HCT116 (cell line): ENCODE results near the gene WIPI1. TPM values are rescaled to one million over a fixed set of nuclear protein-coding genes. Genes with fewer than 3 reads are reported as not detected.

Source experiments
- ATAC-seq: fragments of 200-7000 bp; cut with Tn5 transposase; 2 replicates; pipeline ENCODE4 v1.9.1; 2020; ENCODE audit warnings: mild to moderate bottlenecking, moderate library complexity
- BruUV-seq: library from RNA; stranded (reverse); fragments of 400-500 nt; replicated peaks from 2 replicates; lab custom pipeline; 2021; lab: Mats Ljungman, UMichigan
- CTCF ChIA-PET: fragments of 300-600 bp; sonication (Branson Sonifier 250); formaldehyde crosslinking; loops from one replicate; lab custom pipeline; 2021; ENCODE audit warnings: antibody characterized with exemption; lab: Charles Lee
- POLR2A ChIA-PET: fragments of 300-600, 350-600 bp; sonication (Branson Sonifier 250); formaldehyde crosslinking; loops from one replicate; lab custom pipeline; 2021; ENCODE audit warnings: antibody characterized with exemption; lab: Charles Lee
- RAD21 ChIA-PET, 2 experiments: fragments of 300-600 bp; sonication (Branson Sonifier 250); formaldehyde crosslinking; loops; one replicate each; lab custom pipeline; 2023; ENCODE audit warnings: low total read pairs in 2 of 2; ENCODE audit not compliant: uncharacterized antibody in 2 of 2, unreplicated experiment in 2 of 2, low non-redundant PET in 1 of 2; lab: Charles Lee
- DNase-seq: peaks from one replicate; pipeline ENCODE4 v3.0.0-alpha.2; 2010; ENCODE audit warnings: low read depth, low spot score
- H2AFZ ChIP-seq: fragments of 200-600 bp; shearing (Covaris generic), sonication (generic); 2 replicates; pipeline ENCODE4 v1.6.1; 2017; ENCODE audit warnings: low read depth, mixed run types, mixed read lengths, antibody characterized with exemption, low read length; ENCODE audit not compliant: poor library complexity, severe bottlenecking
- H3K27ac ChIP-seq: 2 replicates; pipeline ENCODE4 v1.5.1; 2012; ENCODE audit warnings: low read depth, low read length
- H3K27me3 ChIP-seq: fragments of 200-600 bp; sonication (generic); 2 replicates; pipeline ENCODE4 v1.6.1; 2016; ENCODE audit warnings: mixed run types, low read length, mixed read lengths; ENCODE audit not compliant: insufficient read depth
- H3K36me3 ChIP-seq, 2 experiments: fragments of 200-500 bp in 1 of 2; fragments of 200-600 bp in 1 of 2; sonication (Bioruptor generic) in 1 of 2; sonication (generic) in 1 of 2; 2 replicates each; pipeline versions ENCODE4 v1.5.1 to v1.6.1; 2014 to 2016; ENCODE audit warnings: low read length in 2 of 2, inconsistent platforms in 1 of 2, mixed read lengths in 1 of 2, mixed run types in 1 of 2; ENCODE audit not compliant: insufficient read depth in 2 of 2, control insufficient read depth in 1 of 2
- H3K4me1 ChIP-seq, 2 experiments: fragments of 200-600 bp in 1 of 2; sonication (generic) in 1 of 2; 2 replicates each; pipeline versions ENCODE4 v1.5.1 to v1.6.1; 2012 to 2017; ENCODE audit warnings: low read length in 2 of 2, inconsistent platforms in 1 of 2, mild to moderate bottlenecking in 1 of 2, mixed read lengths in 1 of 2, mixed run types in 1 of 2, moderate library complexity in 1 of 2; ENCODE audit not compliant: insufficient read depth in 2 of 2, control insufficient read depth in 1 of 2
- H3K4me2 ChIP-seq: fragments of 200-600 bp; sonication (generic); 2 replicates; pipeline ENCODE4 v1.6.1; 2017; ENCODE audit warnings: mixed run types, low read length, mixed read lengths
- H3K4me3 ChIP-seq, 2 experiments: fragments of 200-600 bp in 1 of 2; sonication (generic) in 1 of 2; replicated peaks in 1 of 2; 2 replicates each; pipeline ENCODE4 v1.5.1; 2011 to 2016; ENCODE audit warnings: low read length in 2 of 2, control low read depth in 1 of 2, low read depth in 1 of 2, mild to moderate bottlenecking in 1 of 2, mixed read lengths in 1 of 2, mixed run types in 1 of 2
- H3K79me2 ChIP-seq: fragments of 200-600 bp; sonication (generic); 2 replicates; pipeline ENCODE4 v1.6.1; 2017; ENCODE audit warnings: mild to moderate bottlenecking, mixed run types, low read length, moderate library complexity, mixed read lengths; ENCODE audit not compliant: insufficient read depth
- H3K9ac ChIP-seq: fragments of 200-600 bp; sonication (generic); 2 replicates; pipeline ENCODE4 v1.6.1; 2016; ENCODE audit warnings: low read length, mixed read lengths
- H3K9me2 ChIP-seq: fragments of 200-600 bp; sonication (generic), shearing (Covaris generic); 2 replicates; pipeline ENCODE4 v1.6.1; 2017; ENCODE audit warnings: mixed run types, mild to moderate bottlenecking, moderate library complexity; ENCODE audit not compliant: insufficient read depth
- H3K9me3 ChIP-seq, 2 experiments: fragments of 200-500 bp in 1 of 2; fragments of 200-600 bp in 1 of 2; sonication (Bioruptor generic) in 1 of 2; sonication (generic) in 1 of 2; 2 replicates each; pipeline ENCODE4 v1.6.1; 2014 to 2017; ENCODE audit warnings: low read length in 2 of 2, mixed read lengths in 2 of 2, inconsistent platforms in 1 of 2, low read depth in 1 of 2, mild to moderate bottlenecking in 1 of 2, mixed run types in 1 of 2, moderate library complexity in 1 of 2; ENCODE audit not compliant: control insufficient read depth in 1 of 2, insufficient read depth in 1 of 2
- H4K20me1 ChIP-seq: fragments of 200-600 bp; sonication (generic), shearing (Covaris generic); 2 replicates; pipeline ENCODE4 v1.6.1; 2017; ENCODE audit warnings: mixed run types, mild to moderate bottlenecking, moderate library complexity; ENCODE audit not compliant: insufficient read depth
- EZH2 ChIP-seq: fragments of 200-600 bp; sonication (generic); IDR thresholded peaks from 2 replicates; pipeline ENCODE4 v1.6.1; 2017; ENCODE audit warnings: antibody characterized with exemption, mixed run types
- EZH2phosphoT487 ChIP-seq: fragments of 200-600 bp; IDR thresholded peaks from 2 replicates; pipeline ENCODE4 v1.6.1; 2018; ENCODE audit warnings: antibody characterized with exemption, borderline replicate concordance
- FOSL1 ChIP-seq: IDR thresholded peaks from 2 replicates; pipeline ENCODE4 v1.6.1; 2012; ENCODE audit warnings: low read depth
- POLR2A ChIP-seq: IDR thresholded peaks from 2 replicates; pipeline ENCODE4 v1.7.0; 2011; ENCODE audit warnings: borderline replicate concordance; ENCODE audit not compliant: insufficient read depth, insufficient read length; ENCODE audit errors: extremely low read depth
- SRF ChIP-seq: IDR thresholded peaks from 2 replicates; pipeline ENCODE4 v1.6.1; 2012; ENCODE audit warnings: low read depth
- intact Hi-C: fragments of 100-400 bp; cut with micrococcal nuclease; formaldehyde crosslinking; loops from 2 replicates; pipeline ENCODE4 v1.10.0; 2022
- total RNA-seq: library from RNA; stranded (reverse); gene quantifications from one replicate; pipeline ENCODE4 v1.2.1, GENCODE V29; 2021; ENCODE audit not compliant: unreplicated experiment
- TF ChIP-seq, protein P1 (sequence below), 3 experiments: fragments of 200-600 bp in 1 of 3; sonication (generic) in 1 of 3; IDR thresholded peaks in 2 of 3; conservative IDR thresholded peaks in 1 of 3; 2 replicates each; pipeline ENCODE4 v1.5.1; 2012 to 2017; ENCODE audit warnings: low read depth in 2 of 3, low read length in 2 of 3, antibody characterized with exemption in 1 of 3, borderline replicate concordance in 1 of 3, control low read depth in 1 of 3, mild to moderate bottlenecking in 1 of 3, mixed read lengths in 1 of 3, mixed run types in 1 of 3, moderate library complexity in 1 of 3; ENCODE audit not compliant: insufficient read depth in 1 of 3
- TF ChIP-seq, protein P2 (sequence below): IDR thresholded peaks from 2 replicates; pipeline ENCODE4 v1.6.1; 2012; ENCODE audit warnings: low read depth
- TF ChIP-seq, protein P3 (sequence below): IDR thresholded peaks from 2 replicates; pipeline ENCODE4 v1.6.1; 2012

WIPI1 gene
- total RNA-seq, 1 experiment from 2014 or later = 21.5 TPM

DNA sequence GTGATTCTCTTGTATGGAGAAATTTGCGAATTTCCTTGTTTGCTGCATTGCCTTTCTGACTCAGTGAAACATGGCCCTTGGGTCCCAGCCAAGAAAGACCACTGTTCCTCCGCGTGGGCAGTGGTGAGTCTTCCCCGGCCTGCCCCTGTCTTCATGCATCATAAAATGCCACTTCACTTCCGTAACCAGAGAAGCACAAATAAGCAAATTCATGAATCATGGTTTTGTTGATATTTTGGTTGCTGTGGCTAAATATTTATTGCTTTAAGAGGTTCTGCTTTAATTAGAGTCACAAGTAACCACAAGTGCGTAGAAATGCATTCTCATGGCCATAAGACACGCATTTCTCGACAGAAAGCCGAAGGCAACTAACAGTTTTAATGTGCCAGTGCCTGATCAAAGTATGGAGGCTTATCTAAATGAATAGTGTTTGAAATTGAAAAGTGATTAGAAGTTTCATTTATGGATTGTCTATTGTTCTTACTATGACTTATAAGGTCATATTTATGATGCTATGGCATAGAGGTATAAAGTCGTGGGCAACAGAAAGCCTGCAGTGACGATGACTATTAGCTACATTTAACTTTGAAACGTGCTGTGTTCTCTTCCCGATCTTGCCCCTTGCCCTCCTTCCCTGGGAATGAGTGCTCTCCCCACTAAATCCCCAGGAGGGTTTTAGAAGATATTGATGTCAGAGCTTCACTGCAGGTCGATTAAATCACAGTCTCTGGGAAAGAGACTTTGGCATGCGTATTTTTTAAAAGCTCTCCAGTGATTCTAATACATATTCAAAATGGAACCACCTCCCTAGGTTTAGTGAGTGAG, 76.0 kb downstream of the WIPI1 start (continued):
- TF ChIP-seq, protein P1, sequence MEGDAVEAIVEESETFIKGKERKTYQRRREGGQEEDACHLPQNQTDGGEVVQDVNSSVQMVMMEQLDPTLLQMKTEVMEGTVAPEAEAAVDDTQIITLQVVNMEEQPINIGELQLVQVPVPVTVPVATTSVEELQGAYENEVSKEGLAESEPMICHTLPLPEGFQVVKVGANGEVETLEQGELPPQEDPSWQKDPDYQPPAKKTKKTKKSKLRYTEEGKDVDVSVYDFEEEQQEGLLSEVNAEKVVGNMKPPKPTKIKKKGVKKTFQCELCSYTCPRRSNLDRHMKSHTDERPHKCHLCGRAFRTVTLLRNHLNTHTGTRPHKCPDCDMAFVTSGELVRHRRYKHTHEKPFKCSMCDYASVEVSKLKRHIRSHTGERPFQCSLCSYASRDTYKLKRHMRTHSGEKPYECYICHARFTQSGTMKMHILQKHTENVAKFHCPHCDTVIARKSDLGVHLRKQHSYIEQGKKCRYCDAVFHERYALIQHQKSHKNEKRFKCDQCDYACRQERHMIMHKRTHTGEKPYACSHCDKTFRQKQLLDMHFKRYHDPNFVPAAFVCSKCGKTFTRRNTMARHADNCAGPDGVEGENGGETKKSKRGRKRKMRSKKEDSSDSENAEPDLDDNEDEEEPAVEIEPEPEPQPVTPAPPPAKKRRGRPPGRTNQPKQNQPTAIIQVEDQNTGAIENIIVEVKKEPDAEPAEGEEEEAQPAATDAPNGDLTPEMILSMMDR (IDR thresholded peaks at IDR 0.05 in 2 of 3, conservative IDR thresholded peaks at IDR 0.05 in 1 of 3; ENCODE audit: borderline replicate concordance in 1 of 3, insufficient read depth in 1 of 3, low read depth in 2 of 3, low read length in 2 of 3) = no peak
- TF ChIP-seq POLR2A = no peak
- TF ChIP-seq EZH2phosphoT487 = no peak
- no peak; the same call in none of the 2 replicates for TF ChIP-seq SRF

DNA sequence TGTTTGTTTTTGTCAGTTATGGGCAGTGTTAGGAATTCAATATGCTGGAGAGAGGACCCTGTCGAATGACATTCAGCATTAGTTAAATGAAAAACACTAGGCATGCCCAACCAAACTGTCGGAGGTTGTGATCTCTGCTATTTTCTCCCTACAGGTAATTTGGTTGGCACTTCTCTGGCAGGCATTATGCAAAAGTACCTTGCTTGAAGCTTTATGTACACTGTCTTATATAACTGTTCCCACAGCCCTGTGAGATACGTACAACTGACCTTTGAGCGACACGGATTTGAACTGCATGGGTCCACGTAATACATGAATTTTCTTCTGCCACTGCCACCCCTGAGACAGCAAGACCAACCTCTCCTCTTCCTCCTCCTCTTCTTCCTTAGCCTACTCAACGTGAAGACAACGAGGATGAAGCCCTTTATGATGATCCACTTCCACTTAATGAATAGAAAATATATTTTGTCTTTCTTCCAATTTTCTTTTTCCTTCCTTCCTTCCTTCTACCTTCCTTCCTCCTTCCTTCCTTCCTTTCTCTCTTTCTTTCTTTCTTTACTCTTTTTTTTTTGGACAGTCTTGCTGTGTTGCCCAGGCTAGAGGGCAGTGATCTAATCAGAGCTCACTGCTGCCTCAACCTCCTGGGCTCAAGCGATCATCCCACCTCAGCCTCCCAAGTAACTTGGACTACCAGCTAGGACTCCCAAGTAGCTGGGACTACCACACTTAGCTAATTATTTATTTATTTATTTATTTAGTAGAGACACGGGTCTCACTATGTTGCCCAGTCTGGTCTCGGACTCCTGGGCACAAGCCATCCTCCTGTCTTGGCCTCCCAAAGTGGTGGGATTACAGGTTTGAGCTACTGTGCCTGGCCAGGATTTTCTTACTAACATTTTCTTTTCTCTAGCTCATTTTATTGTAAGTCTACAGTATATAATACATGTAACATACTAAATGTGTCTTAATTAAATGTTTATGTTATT, 77.3 kb downstream of the WIPI1 start:
- POLR2A ChIA-PET = interaction anchor here (0.7 to 1.0 kb wide), 3 partner anchors 66 to 364 kb away, joined by 3 read pairs; no protein-coding TSS in a partner anchor
- TF ChIP-seq SRF (no peak), FOSL1 (no peak), EZH2phosphoT487 (no peak), EZH2 (no peak)
- TF ChIP-seq, protein P2, sequence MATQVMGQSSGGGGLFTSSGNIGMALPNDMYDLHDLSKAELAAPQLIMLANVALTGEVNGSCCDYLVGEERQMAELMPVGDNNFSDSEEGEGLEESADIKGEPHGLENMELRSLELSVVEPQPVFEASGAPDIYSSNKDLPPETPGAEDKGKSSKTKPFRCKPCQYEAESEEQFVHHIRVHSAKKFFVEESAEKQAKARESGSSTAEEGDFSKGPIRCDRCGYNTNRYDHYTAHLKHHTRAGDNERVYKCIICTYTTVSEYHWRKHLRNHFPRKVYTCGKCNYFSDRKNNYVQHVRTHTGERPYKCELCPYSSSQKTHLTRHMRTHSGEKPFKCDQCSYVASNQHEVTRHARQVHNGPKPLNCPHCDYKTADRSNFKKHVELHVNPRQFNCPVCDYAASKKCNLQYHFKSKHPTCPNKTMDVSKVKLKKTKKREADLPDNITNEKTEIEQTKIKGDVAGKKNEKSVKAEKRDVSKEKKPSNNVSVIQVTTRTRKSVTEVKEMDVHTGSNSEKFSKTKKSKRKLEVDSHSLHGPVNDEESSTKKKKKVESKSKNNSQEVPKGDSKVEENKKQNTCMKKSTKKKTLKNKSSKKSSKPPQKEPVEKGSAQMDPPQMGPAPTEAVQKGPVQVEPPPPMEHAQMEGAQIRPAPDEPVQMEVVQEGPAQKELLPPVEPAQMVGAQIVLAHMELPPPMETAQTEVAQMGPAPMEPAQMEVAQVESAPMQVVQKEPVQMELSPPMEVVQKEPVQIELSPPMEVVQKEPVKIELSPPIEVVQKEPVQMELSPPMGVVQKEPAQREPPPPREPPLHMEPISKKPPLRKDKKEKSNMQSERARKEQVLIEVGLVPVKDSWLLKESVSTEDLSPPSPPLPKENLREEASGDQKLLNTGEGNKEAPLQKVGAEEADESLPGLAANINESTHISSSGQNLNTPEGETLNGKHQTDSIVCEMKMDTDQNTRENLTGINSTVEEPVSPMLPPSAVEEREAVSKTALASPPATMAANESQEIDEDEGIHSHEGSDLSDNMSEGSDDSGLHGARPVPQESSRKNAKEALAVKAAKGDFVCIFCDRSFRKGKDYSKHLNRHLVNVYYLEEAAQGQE = no peak
- TF ChIP-seq, protein P3, sequence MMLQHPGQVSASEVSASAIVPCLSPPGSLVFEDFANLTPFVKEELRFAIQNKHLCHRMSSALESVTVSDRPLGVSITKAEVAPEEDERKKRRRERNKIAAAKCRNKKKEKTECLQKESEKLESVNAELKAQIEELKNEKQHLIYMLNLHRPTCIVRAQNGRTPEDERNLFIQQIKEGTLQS = no peak
- TF ChIP-seq, protein P1 (IDR thresholded peaks at IDR 0.05 in 2 of 3, conservative IDR thresholded peaks at IDR 0.05 in 1 of 3; ENCODE audit: borderline replicate concordance in 1 of 3, insufficient read depth in 1 of 3, low read depth in 2 of 3, low read length in 2 of 3) = no peak

More for the DNA sequence above, 77.3 kb downstream of the WIPI1 start:
- Histone ChIP-seq H2AFZ (no peak overlapping the region), H3K4me1 (peaks cover 82% of the 10 kb centered on the region in 2 experiments), H3K9ac (peak overlapping the region; percentile 58), H3K27ac (peak overlapping the region; percentile 96), H3K27me3 (no peaks in the 10 kb centered on the region), H3K4me3 (0 out of 4 replicates have a peak overlapping the region, but pooled peaks of 1 of the 2 experiments have one; percentile 25), H3K9me3 (no peaks in the 10 kb centered on the region), H3K36me3 (no peaks in the 10 kb centered on the region), H3K9me2 (no peaks in the 10 kb centered on the region), H4K20me1 (no peaks in the 10 kb centered on the region), H3K4me2 (peak overlapping the region; percentile 60), H3K79me2 (no peaks in the 10 kb centered on the region)
- DNase-seq = no peak
- no peak for ATAC-seq
- no TSS peak for BruUV-seq
- ChIA-PET CTCF (interaction anchor here (1.2 to 1.7 kb wide), 2 partner anchors 19 to 20 kb away, joined by 3 to 8 read pairs; no protein-coding TSS in a partner anchor), RAD21 (no interaction called here)
- intact Hi-C loops = loop anchor here (2.0 to 10.0 kb wide), 4 partner anchors 68 to 975 kb away; partner anchors contain the start of gene WIPI1
